DND-41 (cell line): ENCODE measurements around the gene RPS26.
"Not testable (repeated sequence)": the region's sequence is repeated elsewhere in the genome, so short reads cannot be mapped to it uniquely, and the experiment has no call there.

ENCODE experiments used
- EZH2 ChIP-seq: IDR thresholded peaks from 3 replicates; pipeline ENCODE4 v1.6.1; 2012; ENCODE audit warnings: borderline replicate concordance, low read depth, mild to moderate bottlenecking, moderate library complexity, low read length, inconsistent platforms; ENCODE audit not compliant: severe bottlenecking
- TF ChIP-seq, protein P1 (sequence below): IDR thresholded peaks from 2 replicates; pipeline ENCODE4 v1.5.1; 2012; ENCODE audit warnings: borderline replicate concordance, low read length, moderate library complexity, mild to moderate bottlenecking; ENCODE audit not compliant: poor library complexity, severe bottlenecking; ENCODE audit errors: extremely low read depth

DNA sequence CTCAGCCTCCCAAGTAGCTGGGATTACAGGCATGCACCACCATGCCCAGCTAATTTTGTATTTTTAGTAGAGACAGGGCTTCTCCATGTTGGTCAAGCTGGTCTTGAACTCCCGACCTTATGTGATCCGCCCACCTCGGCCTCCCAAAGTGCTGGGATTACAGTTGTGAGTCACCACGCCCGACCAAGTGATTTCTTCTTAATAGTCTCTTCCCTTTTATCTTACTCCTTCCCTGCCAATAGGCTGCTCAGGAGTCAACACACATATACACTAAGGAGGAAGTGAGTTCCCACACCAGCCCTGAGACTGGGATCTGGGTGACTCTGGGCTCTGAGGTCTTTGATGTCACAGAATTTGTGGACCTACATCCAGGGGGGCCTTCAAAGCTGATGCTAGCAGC is 38.3 kb upstream of the RPS26 start:
- TF ChIP-seq, protein P1, sequence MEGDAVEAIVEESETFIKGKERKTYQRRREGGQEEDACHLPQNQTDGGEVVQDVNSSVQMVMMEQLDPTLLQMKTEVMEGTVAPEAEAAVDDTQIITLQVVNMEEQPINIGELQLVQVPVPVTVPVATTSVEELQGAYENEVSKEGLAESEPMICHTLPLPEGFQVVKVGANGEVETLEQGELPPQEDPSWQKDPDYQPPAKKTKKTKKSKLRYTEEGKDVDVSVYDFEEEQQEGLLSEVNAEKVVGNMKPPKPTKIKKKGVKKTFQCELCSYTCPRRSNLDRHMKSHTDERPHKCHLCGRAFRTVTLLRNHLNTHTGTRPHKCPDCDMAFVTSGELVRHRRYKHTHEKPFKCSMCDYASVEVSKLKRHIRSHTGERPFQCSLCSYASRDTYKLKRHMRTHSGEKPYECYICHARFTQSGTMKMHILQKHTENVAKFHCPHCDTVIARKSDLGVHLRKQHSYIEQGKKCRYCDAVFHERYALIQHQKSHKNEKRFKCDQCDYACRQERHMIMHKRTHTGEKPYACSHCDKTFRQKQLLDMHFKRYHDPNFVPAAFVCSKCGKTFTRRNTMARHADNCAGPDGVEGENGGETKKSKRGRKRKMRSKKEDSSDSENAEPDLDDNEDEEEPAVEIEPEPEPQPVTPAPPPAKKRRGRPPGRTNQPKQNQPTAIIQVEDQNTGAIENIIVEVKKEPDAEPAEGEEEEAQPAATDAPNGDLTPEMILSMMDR: not testable (repeated sequence)
- not testable (repeated sequence) for TF ChIP-seq EZH2
